Fibroblast of lung (primary cell): ENCODE measurements around the gene MEIOSIN. TPM values are rescaled to one million over a fixed set of nuclear protein-coding genes. Genes with fewer than 3 reads are reported as not detected.

Experiments used
- DNase-seq, 2 donors: peaks; one replicate each; pipeline versions ENCODE4 v3.0.0 to v3.0.0-alpha.2; 2010; ENCODE audit warnings: low read depth in 2 of 2
- H2AFZ ChIP-seq: 2 replicates; pipeline ENCODE4 v1.5.1; 2012; ENCODE audit warnings: low read length, control low read depth, inconsistent platforms
- H3K27ac ChIP-seq: 2 replicates; pipeline ENCODE4 v1.5.1; 2011; ENCODE audit warnings: low read length, control low read depth; ENCODE audit not compliant: insufficient read depth
- H3K27me3 ChIP-seq: 2 replicates; pipeline ENCODE4 v1.5.1; 2011; ENCODE audit warnings: mild to moderate bottlenecking, low read length; ENCODE audit not compliant: control insufficient read depth, insufficient read depth
- H3K36me3 ChIP-seq: 2 replicates; pipeline ENCODE4 v1.5.1; 2011; ENCODE audit warnings: low read length; ENCODE audit not compliant: control insufficient read depth, insufficient read depth
- H3K4me1 ChIP-seq: 2 replicates; pipeline ENCODE4 v1.5.1; 2011; ENCODE audit warnings: low read length; ENCODE audit not compliant: control insufficient read depth, insufficient read depth; ENCODE audit errors: extremely low read depth
- H3K4me2 ChIP-seq: 2 replicates; pipeline ENCODE4 v1.5.1; 2011; ENCODE audit warnings: low read length, control low read depth; ENCODE audit not compliant: insufficient read depth; ENCODE audit errors: extremely low read depth
- H3K4me3 ChIP-seq, 4 experiments: fragments of 200-600 bp in 1 of 4; sonication (generic) in 1 of 4; replicated peaks in 1 of 4; 2 replicates each; pipeline ENCODE4 v1.5.1; 2011 to 2016; ENCODE audit warnings: low read length in 4 of 4, low read depth in 3 of 4, mild to moderate bottlenecking in 3 of 4, control low read depth in 2 of 4, inconsistent platforms in 1 of 4, mixed read lengths in 1 of 4; ENCODE audit not compliant: insufficient read depth in 1 of 4; ENCODE audit errors: control extremely low read depth in 1 of 4
- H3K79me2 ChIP-seq: 2 replicates; pipeline ENCODE4 v1.5.1; 2012; ENCODE audit warnings: mild to moderate bottlenecking, low read length, inconsistent platforms; ENCODE audit not compliant: control insufficient read depth, insufficient read depth
- H3K9ac ChIP-seq: 2 replicates; pipeline ENCODE4 v1.5.1; 2011; ENCODE audit warnings: mild to moderate bottlenecking, low read length, control low read depth; ENCODE audit not compliant: insufficient read depth
- H3K9me3 ChIP-seq: 2 replicates; pipeline ENCODE4 v1.5.1; 2012; ENCODE audit warnings: low read depth, low read length; ENCODE audit not compliant: control insufficient read depth, insufficient read depth
- H4K20me1 ChIP-seq: 2 replicates; pipeline ENCODE4 v1.5.1; 2011; ENCODE audit warnings: low read length; ENCODE audit not compliant: control insufficient read depth, insufficient read depth; ENCODE audit errors: extremely low read depth
- EZH2 ChIP-seq: IDR thresholded peaks from 2 replicates; pipeline ENCODE4 v1.5.1; 2012; ENCODE audit warnings: low read length, control low read depth, mild to moderate bottlenecking; ENCODE audit errors: missing control alignments
- polyA plus RNA-seq, 2 donors: library from polyadenylated mRNA; depleted of rRNA in 1 of 2; stranded (reverse) in 1 of 2; unstranded in 1 of 2; fragments of >200 nt; gene quantifications; 2 replicates each; pipeline ENCODE4 v1.2.1, GENCODE V29; 2011 to 2012; ENCODE audit warnings: missing spikeins in 1 of 2
- total RNA-seq: library from RNA; depleted of rRNA; stranded (reverse); fragments of >200 nt; gene quantifications from 2 replicates; pipeline ENCODE4 v1.2.1, GENCODE V29; 2014
- TF ChIP-seq, protein P1 (sequence below), 2 donors: IDR thresholded peaks in 1 of 2; conservative IDR thresholded peaks in 1 of 2; 1 replicate in 1 of 2; 2 replicates in 1 of 2; pipeline ENCODE4 v1.5.1; 2011 to 2012; ENCODE audit warnings: low read length in 2 of 2, control low read depth in 1 of 2, inconsistent platforms in 1 of 2, low read depth in 1 of 2, mild to moderate bottlenecking in 1 of 2

Gene MEIOSIN
- total and polyA plus RNA-seq, 2 donors (not counting 1 experiment from before 2014, with no cell fraction given): not detected

DNA sequence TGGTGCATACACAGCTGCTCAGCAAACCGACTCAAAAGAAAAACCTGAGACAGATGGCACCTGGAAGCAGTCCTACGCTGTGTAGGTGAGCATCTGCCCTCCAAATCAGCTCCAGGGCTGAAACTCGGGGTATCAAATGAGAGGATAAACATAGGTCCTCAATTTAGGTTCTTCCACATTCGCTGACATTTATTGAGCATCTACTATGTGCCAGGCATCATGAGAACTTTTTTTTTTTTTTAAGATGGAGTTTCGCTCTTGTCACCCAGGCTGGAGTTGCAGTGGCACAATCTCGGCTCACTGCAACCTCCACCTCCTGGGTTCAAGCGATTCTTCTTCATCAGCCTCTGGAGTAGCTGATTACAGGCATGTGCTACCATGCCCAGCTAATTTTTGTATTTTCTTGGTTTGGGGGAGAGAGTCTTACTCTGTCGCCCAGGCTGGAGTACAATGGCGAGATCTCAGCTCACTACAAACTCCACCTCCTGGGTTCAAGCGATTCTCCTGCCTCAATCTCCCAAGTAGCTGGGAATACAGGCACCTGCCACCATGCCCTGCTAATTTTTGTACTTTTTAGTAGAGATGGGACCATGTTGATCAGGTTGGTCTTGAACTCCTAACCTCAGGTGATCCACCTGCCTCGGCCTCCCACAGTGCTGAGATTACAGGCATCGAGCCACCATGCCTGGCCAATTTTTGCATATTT, 27.4 kb upstream of the MEIOSIN start:
- Histone ChIP-seq H3K4me3 (no peak overlapping the region), H3K9ac (no peak overlapping the region), H3K9me3 (no peaks in the 10 kb centered on the region), H3K36me3 (peaks cover 2% of the 10 kb centered on the region), H3K27ac (no peak overlapping the region), H3K4me2 (no peak overlapping the region), H3K4me1 (no peaks in the 10 kb centered on the region), H3K79me2 (no peaks in the 10 kb centered on the region), H3K27me3 (no peaks in the 10 kb centered on the region), H4K20me1 (no peaks in the 10 kb centered on the region), H2AFZ (no peak overlapping the region)
- no peak for DNase-seq
- no peak for TF ChIP-seq EZH2
- TF ChIP-seq, protein P1, sequence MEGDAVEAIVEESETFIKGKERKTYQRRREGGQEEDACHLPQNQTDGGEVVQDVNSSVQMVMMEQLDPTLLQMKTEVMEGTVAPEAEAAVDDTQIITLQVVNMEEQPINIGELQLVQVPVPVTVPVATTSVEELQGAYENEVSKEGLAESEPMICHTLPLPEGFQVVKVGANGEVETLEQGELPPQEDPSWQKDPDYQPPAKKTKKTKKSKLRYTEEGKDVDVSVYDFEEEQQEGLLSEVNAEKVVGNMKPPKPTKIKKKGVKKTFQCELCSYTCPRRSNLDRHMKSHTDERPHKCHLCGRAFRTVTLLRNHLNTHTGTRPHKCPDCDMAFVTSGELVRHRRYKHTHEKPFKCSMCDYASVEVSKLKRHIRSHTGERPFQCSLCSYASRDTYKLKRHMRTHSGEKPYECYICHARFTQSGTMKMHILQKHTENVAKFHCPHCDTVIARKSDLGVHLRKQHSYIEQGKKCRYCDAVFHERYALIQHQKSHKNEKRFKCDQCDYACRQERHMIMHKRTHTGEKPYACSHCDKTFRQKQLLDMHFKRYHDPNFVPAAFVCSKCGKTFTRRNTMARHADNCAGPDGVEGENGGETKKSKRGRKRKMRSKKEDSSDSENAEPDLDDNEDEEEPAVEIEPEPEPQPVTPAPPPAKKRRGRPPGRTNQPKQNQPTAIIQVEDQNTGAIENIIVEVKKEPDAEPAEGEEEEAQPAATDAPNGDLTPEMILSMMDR (conservative IDR thresholded peaks at IDR 0.05 in 1 of 2, IDR thresholded peaks at IDR 0.05 in 1 of 2; ENCODE audit: low read depth in 1 of 2, low read length in 2 of 2): no peak

DNA sequence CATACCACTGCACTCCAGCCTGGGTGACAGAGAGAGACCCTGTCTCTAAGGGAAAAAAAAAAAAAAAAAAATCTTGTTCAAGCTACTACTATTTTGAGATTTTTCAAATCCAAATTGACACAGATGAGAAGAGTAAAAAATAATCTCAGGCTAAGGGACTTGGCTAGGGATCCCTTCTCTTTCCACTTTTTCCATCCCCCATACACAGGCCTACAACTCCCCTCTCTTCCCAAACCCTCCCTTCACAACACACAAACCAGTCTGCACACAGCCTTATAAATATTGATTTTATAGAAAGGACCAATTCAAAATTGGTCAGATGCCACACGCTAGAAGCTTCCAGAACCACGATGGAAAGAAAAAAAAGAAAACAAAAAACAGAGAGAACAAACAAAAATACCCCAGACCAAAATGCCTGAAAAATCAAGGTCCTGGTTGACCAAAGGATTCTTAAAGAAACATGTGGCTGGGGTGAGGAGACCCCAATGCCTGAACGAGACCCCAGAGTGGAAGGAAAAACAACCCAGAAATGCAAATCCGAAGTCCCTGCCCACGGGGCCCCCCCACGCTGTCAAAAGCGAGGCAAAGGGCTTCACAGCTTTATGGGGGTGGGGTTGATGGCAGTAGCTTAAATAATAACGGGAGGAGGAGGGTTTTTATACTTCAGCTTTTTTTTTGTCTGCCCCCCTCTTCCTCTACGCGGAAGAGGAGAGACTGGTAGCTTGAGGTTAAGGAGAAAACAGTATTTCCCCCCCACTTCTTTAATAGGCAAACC, 22.7 kb upstream of the MEIOSIN start:
- Histone ChIP-seq H3K4me1 (no peaks in the 10 kb centered on the region), H3K9me3 (no peaks in the 10 kb centered on the region), H3K27ac (no peak overlapping the region), H3K27me3 (no peaks in the 10 kb centered on the region), H3K9ac (no peak overlapping the region), H4K20me1 (no peaks in the 10 kb centered on the region), H2AFZ (no peak overlapping the region), H3K4me2 (no peak overlapping the region), H3K4me3 (no peak overlapping the region), H3K79me2 (peaks cover 10% of the 10 kb centered on the region), H3K36me3 (peaks cover 14% of the 10 kb centered on the region)
- no peak for DNase-seq
- no peak for TF ChIP-seq EZH2
- TF ChIP-seq, protein P1 (conservative IDR thresholded peaks at IDR 0.05 in 1 of 2, IDR thresholded peaks at IDR 0.05 in 1 of 2; ENCODE audit: low read depth in 1 of 2, low read length in 2 of 2): no peak

DNA sequence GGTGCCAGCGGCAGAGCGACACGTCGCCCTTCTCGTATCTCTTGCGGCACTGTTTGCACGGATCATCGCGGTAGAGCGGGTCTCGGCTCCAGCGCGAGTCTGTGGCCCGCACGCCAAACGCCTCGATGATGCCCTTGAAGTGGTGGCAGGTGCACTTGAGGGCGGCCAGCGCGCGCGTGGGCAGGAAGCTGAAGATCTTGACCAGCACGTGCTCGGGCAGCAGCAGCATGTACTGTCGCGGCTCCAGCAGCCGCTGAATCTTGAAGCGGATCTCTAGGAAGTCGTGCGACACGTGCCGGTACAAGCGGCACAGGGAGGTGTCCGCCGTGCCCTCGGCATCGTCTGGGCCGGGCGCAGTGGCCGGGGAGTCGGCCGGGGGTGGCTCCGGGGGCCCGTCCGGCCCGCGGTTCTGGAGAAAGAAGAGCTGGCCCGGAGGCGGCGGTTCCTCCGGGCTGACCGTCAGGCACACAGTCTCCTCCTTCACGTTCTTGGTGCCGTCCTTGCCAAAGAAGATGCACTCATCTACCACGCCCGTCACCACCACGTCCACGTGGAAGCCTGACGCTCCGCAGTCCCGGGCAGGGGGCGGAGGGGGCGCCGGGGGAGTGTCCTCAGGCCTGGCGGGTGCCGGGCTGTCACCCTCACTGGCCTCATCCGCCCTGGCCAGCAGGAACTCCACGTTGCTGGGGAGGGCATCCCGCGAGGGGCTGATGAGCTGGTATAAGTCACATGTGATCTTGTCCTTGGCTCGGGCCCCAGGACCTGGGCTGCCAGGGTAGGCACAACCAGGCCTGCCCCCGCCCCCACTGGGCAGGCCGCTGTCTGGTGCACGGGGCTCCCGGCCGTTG, 21.2 kb upstream of the MEIOSIN start:
- no peak overlapping the region for H3K9ac ChIP-seq
- no peak overlapping the region for H3K4me2 ChIP-seq
- no peak for TF ChIP-seq EZH2
- H3K4me3 ChIP-seq: no peak overlapping the region
- H4K20me1 ChIP-seq: no peaks in the 10 kb centered on the region
- peaks cover 2% of the 10 kb centered on the region for H3K4me1 ChIP-seq
- H2AFZ ChIP-seq: no peak overlapping the region
- H3K79me2 ChIP-seq: peaks cover 21% of the 10 kb centered on the region
- DNase-seq: no peak
- no peaks in the 10 kb centered on the region for H3K9me3 ChIP-seq
- peaks cover 14% of the 10 kb centered on the region for H3K36me3 ChIP-seq
- no peak overlapping the region for H3K27ac ChIP-seq
- no peaks in the 10 kb centered on the region for H3K27me3 ChIP-seq
